AG04450 (cell line): Measurements from ENCODE around the gene UPK1B. TPM values are rescaled to one million over a fixed set of nuclear protein-coding genes. Genes with fewer than 3 reads are reported as not detected.

Experiments
- CTCF ChIA-PET: fragments of 300-600, 350-600 bp; formaldehyde crosslinking; extraction: SDS; loops from one replicate; lab custom pipeline; 2022; ENCODE audit warnings: antibody characterized with exemption, inconsistent platforms; lab: Charles Lee
- POLR2A ChIA-PET: fragments of 350-600 bp; formaldehyde crosslinking; extraction: SDS; loops from one replicate; lab custom pipeline; 2021; ENCODE audit warnings: antibody characterized with exemption, inconsistent platforms; lab: Yijun Ruan, JAX
- DNase-seq: peaks from one replicate; pipeline ENCODE4 v3.0.0-alpha.2; 2011; ENCODE audit warnings: low read depth, low spot score
- H3K27ac ChIP-seq: one replicate; pipeline ENCODE4 v1.5.1; 2012; ENCODE audit warnings: low read depth, low read length, control low read depth
- H3K27me3 ChIP-seq: one replicate; pipeline ENCODE4 v1.6.0; 2012; ENCODE audit warnings: low read length; ENCODE audit not compliant: control insufficient read depth, insufficient read depth
- H3K4me3 ChIP-seq: 2 replicates; pipeline ENCODE4 v1.5.1; 2011; ENCODE audit warnings: mild to moderate bottlenecking, low read depth, low read length, control low read depth
- H3K9me3 ChIP-seq: 2 replicates; pipeline ENCODE4 v1.5.1; 2012; ENCODE audit warnings: low read length; ENCODE audit not compliant: control insufficient read depth, insufficient read depth
- polyA plus RNA-seq: library from polyadenylated mRNA; depleted of rRNA; stranded (reverse); fragments of >200 nt; gene quantifications from 2 replicates; pipeline ENCODE4 v1.2.3, GENCODE V29; 2011
- TF ChIP-seq, protein P1 (sequence below): IDR thresholded peaks from 2 replicates; pipeline ENCODE4 v1.5.1; 2011; ENCODE audit warnings: low read depth, low read length, control low read depth, inconsistent platforms

The UPK1B gene
- polyA plus RNA-seq, 1 experiment, result 0.32 TPM

DNA sequence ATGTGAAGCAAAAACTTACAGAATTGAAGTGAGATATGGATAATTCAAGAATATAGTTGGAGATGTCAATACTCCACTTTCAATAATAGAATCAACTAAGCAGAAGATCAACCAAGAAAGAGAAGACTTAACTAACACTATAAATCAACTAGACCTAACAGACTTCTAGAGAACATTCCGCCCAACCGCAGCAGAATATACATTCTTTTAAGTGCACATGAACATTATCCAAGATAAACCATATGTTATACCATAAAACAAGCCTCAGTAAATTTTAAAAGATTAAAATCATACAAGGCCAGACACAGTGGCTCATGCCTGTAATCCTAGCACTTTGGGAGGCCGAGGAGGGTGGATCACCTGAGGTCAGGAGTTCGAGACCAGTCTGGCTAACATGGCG lies 32.9 kb upstream of the UPK1B start:
- no peak for DNase-seq
- ChIA-PET POLR2A (no interaction called here), CTCF (interaction anchor here (2.5 kb wide), 1 partner anchor 100 kb away, joined by 9 read pairs; the partner anchor contains the start of gene B4GALT4)
- TF ChIP-seq, protein P1, sequence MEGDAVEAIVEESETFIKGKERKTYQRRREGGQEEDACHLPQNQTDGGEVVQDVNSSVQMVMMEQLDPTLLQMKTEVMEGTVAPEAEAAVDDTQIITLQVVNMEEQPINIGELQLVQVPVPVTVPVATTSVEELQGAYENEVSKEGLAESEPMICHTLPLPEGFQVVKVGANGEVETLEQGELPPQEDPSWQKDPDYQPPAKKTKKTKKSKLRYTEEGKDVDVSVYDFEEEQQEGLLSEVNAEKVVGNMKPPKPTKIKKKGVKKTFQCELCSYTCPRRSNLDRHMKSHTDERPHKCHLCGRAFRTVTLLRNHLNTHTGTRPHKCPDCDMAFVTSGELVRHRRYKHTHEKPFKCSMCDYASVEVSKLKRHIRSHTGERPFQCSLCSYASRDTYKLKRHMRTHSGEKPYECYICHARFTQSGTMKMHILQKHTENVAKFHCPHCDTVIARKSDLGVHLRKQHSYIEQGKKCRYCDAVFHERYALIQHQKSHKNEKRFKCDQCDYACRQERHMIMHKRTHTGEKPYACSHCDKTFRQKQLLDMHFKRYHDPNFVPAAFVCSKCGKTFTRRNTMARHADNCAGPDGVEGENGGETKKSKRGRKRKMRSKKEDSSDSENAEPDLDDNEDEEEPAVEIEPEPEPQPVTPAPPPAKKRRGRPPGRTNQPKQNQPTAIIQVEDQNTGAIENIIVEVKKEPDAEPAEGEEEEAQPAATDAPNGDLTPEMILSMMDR, result no peak
- Histone ChIP-seq H3K27me3 (peaks cover 2% of the 10 kb centered on the region), H3K4me3 (no peak overlapping the region), H3K27ac (no peak overlapping the region), H3K9me3 (no peaks in the 10 kb centered on the region)

DNA sequence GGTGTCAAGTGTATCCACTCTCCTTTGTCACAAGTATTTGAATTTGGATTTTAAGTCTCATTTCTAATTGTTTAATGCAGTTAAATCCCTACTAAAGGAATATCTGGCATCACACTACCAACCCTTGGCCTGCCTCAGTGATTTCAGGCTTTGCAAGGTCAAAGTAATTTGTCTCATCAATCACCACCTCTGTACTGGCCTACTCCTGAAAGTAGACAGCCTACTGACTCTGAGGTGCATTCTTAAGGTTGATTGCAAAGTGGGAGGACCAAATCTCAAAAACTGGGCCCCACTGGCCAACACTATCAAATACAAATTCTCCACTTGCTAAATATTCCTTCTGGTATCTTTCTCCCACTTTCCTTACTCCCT lies 28.3 kb upstream of the UPK1B start:
- ChIA-PET CTCF (interaction anchor here (0.9 to 7.0 kb wide), 10 partner anchors 12 to 353 kb away, joined by 3 to 138 read pairs (median 4); partner anchors contain the start of genes B4GALT4 and TIMMDC1), POLR2A (no interaction called here)
- no peak overlapping the region for H3K4me3 ChIP-seq
- no peak for DNase-seq
- TF ChIP-seq, protein P1, result no peak
- H3K27ac ChIP-seq, result no peak overlapping the region
- H3K27me3 ChIP-seq, result no peaks in the 10 kb centered on the region
- H3K9me3 ChIP-seq, result no peaks in the 10 kb centered on the region

DNA sequence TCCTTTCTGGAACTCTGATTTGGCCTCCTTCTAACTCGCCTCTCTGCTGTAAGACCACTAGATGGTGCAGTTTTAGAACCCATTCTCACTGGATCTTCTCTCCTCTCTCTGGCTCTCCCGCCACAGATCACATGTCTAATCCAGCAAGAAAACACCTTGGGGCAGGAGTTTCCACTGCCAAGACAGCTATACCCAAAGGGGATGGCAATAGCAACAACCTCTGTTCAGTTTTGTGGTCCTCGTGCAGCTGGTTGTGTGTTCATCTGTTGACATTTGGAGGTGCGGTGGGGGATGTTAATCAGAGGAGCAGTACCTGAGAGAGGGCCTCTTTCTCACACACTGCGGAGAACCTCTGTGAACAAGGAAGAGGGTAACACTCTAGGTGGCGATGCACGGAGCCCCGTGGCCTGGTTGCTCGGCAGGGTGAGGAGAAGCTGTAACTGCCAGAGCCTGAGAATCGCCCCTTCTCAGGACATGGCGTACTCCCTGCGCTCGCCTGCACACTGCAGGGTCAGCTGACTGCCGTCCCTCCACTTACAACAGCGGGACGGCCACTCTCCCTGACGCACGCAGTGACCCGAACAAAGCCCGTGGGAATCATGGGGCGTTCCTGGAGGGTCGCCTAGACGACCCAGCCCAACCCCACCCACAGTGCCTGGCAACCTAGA lies 27.8 kb upstream of the UPK1B start, which contains the start of gene TEX55:
Gene TEX55 (plus strand): TSS at position 666 of the 668 bp plus-strand sequence. CDS start 25 bp downstream, outside the sequence.
- no peaks in the 10 kb centered on the region for H3K27me3 ChIP-seq
- ChIA-PET CTCF (interaction anchor here (0.5 to 7.0 kb wide), 12 partner anchors 11 to 282 kb away, joined by 3 to 138 read pairs (median 4); partner anchors contain the start of gene B4GALT4), POLR2A (no interaction called here)
- H3K9me3 ChIP-seq, result no peaks in the 10 kb centered on the region
- no peak within 1 kb of the TSS for H3K27ac ChIP-seq
- TF ChIP-seq, protein P1, result peak; percentile 83
- DNase-seq, result peak; percentile 36
- no peak within 1 kb of the TSS for H3K4me3 ChIP-seq

DNA sequence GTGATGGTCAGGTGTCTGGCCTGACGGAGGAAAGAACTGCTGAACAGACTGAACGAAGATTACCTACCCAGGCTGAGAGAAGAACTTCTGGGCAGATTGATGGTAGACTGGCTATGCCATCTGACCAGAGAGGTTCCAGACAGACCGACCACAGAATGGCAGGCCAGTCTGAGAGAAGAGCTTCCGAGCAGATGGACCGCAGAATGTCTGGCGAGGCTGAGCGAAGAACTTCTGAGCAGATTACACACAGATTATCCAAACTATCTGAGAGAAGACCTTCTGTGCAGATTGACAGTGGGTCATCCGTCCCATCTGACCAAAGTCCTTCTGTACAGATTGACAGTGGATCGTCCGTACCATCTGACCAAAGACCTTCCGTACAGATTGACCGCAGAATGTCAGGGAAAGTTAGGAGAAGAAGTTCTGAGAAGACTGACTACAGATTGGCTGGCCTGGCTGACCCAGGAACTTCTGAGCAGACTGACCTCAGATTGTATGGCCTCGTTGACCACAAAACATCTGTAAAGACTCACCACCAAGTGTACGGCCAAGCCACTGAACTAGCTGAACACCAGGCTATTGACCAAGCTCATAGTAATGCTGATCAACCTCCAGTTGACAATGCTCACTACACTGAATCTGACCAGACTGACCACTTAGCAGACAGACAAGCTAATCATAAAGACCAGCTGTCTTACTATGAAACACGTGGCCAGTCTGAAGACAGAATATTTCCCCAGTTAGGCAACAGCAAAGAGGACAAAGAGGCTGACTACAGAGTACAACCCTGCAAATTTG lies 26.6 kb upstream of the UPK1B start:
- Histone ChIP-seq H3K9me3 (no peaks in the 10 kb centered on the region), H3K27ac (no peak overlapping the region), H3K27me3 (no peaks in the 10 kb centered on the region), H3K4me3 (no peak overlapping the region)
- ChIA-PET POLR2A (no interaction called here), CTCF (interaction anchor here (0.9 to 7.0 kb wide), 6 partner anchors 77 to 206 kb away, joined by 3 to 138 read pairs (median 5); partner anchors contain the start of gene B4GALT4)
- TF ChIP-seq, protein P1, result no peak
- DNase-seq, result no peak
